HG03103 (cell line): ENCODE measurements around the gene RIT2.

ENCODE experiments used
- ATAC-seq: cut with Tn5 transposase; IDR thresholded peaks from one replicate; pipeline ENCODE4 v1.9.1; 2021; ENCODE audit warnings: low read depth; ENCODE audit not compliant: unreplicated experiment

RIT2 gene

GRCh38 chr18:43115076-43115921 is at the start of gene RIT2:
Gene RIT2, minus strand, starts transcription at chr18:43115685.
- no peak for ATAC-seq

- no peak for ATAC-seq
These were observed 46.0 kb upstream of the RIT2 start for GRCh38 chr18:43161528-43161927.

GRCh38 chr18:43160509-43160908 is 45.0 kb upstream of the RIT2 start:
- no peak for ATAC-seq

GRCh38 chr18:43159926-43160325 is 44.4 kb upstream of the RIT2 start:
- no peak for ATAC-seq

- ATAC-seq, result no peak
These were observed 43.7 kb upstream of the RIT2 start for GRCh38 chr18:43159086-43159770.

- no peak for ATAC-seq
These were observed 42.9 kb upstream of the RIT2 start for GRCh38 chr18:43158381-43158780.

- no peak for ATAC-seq
These were observed 40.4 kb upstream of the RIT2 start for GRCh38 chr18:43155842-43156241.

- no peak for ATAC-seq
These were observed 32.7 kb upstream of the RIT2 start for GRCh38 chr18:43148231-43148630.

GRCh38 chr18:43141208-43141607 is 25.7 kb upstream of the RIT2 start:
- no peak for ATAC-seq

- ATAC-seq, result no peak
These were observed 23.9 kb upstream of the RIT2 start for GRCh38 chr18:43139288-43139946.

- ATAC-seq, result no peak
These were observed 19.4 kb upstream of the RIT2 start for GRCh38 chr18:43134876-43135275.

GRCh38 chr18:43130716-43131260 is 15.3 kb upstream of the RIT2 start:
- ATAC-seq, result no peak

GRCh38 chr18:43129946-43130524 is 14.6 kb upstream of the RIT2 start:
- no peak for ATAC-seq

GRCh38 chr18:43125471-43125870 is 10.0 kb upstream of the RIT2 start:
- ATAC-seq, result no peak

- ATAC-seq, result no peak
These were observed 7.5 kb upstream of the RIT2 start for GRCh38 chr18:43122955-43123354.

- ATAC-seq, result no peak
These were observed 1.3 kb upstream of the RIT2 start for GRCh38 chr18:43116699-43117294.

GRCh38 chr18:43113220-43113895 is 2.1 kb downstream of the RIT2 start:
- no peak for ATAC-seq

GRCh38 chr18:43108882-43109281 is 6.6 kb downstream of the RIT2 start:
- no peak for ATAC-seq

GRCh38 chr18:43108469-43108868 is 7.0 kb downstream of the RIT2 start:
- ATAC-seq, result no peak

- ATAC-seq, result no peak
These were observed 21.8 kb downstream of the RIT2 start for GRCh38 chr18:43093646-43094045.
